ENCODE measurements around the gene ARID4B. TPM values are rescaled to one million over a fixed set of nuclear protein-coding genes. Genes with fewer than 3 reads are reported as not detected.

The ARID4B gene
- 100 to 1,000 TPM in 1 of 4 donors, 10 to 100 TPM in 3; 27.0 to 172 (median 70.8) TPM for total RNA-seq

DNA sequence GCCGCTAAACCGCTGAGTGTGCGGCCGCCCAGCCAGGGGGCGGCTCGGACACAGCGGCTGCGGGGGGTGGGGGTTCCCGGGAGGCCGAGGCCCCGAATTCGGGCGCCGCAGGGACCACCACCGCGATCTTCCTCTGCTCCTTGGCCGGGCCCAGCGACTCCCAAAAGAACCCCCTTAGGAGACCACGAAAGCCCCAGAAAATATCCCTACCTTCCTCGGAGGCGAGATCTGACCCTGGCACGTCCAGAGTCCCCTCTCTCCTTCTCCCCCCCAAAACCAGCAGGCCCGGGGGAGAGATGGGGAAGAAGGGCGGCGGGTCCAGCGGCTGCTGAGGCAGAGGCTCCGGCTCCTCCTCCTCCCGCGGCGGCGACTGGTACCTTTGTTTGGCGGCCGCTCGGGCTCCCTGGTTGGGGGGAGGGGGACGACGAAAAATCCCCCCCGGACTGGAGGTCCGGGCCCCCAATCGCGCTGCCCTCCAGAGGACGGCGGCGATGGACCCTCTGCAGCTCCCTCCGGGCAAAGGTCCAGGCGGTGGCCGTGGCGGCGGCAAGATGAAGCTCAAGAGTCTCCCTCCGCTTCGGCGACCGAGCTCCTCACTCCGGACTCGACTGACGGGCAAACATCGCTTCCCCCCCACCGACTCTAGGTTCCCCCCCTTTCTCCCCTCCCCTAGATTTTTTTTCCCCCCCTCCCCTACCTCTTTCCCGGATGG lies at the start of gene ARID4B:
TSS of gene ARID4B (minus strand) at position 621 of the 712 bp plus-strand sequence. CDS start 1,260 bp downstream, outside the sequence.
- DNase-seq, result peak; percentile 80 to 91 (median 82)
- Histone ChIP-seq H3K36me3 (no peaks in the 10 kb centered on the region), H3K4me1 (peaks cover 0 to 53% (median 14%) of the 10 kb centered on the region in 4 donors), H3K9me3 (no peaks in the 10 kb centered on the region), H3K27ac (peak within 1 kb of the TSS; percentile 92 to 98 (median 95)), H3K4me3 (peak within 1 kb of the TSS; percentile 55 to 95 (median 84)), H3K27me3 (no peaks in the 10 kb centered on the region)
- TF ChIP-seq POLR2A (IDR thresholded peaks at IDR 0.05), result peak; percentile 71 to 84
- TF ChIP-seq, protein P1, sequence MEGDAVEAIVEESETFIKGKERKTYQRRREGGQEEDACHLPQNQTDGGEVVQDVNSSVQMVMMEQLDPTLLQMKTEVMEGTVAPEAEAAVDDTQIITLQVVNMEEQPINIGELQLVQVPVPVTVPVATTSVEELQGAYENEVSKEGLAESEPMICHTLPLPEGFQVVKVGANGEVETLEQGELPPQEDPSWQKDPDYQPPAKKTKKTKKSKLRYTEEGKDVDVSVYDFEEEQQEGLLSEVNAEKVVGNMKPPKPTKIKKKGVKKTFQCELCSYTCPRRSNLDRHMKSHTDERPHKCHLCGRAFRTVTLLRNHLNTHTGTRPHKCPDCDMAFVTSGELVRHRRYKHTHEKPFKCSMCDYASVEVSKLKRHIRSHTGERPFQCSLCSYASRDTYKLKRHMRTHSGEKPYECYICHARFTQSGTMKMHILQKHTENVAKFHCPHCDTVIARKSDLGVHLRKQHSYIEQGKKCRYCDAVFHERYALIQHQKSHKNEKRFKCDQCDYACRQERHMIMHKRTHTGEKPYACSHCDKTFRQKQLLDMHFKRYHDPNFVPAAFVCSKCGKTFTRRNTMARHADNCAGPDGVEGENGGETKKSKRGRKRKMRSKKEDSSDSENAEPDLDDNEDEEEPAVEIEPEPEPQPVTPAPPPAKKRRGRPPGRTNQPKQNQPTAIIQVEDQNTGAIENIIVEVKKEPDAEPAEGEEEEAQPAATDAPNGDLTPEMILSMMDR (IDR thresholded peaks at IDR 0.05), result peak in 1 of 6 experiments; percentile 4

- H3K27me3 ChIP-seq, result no peaks in the 10 kb centered on the region
- H3K27ac ChIP-seq, result no peak overlapping the region
- no peaks in the 10 kb centered on the region for H3K9me3 ChIP-seq
- peaks cover 0 to 21% (median 0%) of the 10 kb centered on the region in 3 donors for H3K36me3 ChIP-seq
- no peak for DNase-seq
- H3K4me3 ChIP-seq, result no peak overlapping the region
- TF ChIP-seq, protein P1 (IDR thresholded peaks at IDR 0.05), result no peak
- TF ChIP-seq POLR2A (IDR thresholded peaks at IDR 0.05), result no peak
- H3K4me1 ChIP-seq, result no peaks in the 10 kb centered on the region
Observed at GRCh38 chr1:235375919-235376605, 48.1 kb upstream of the ARID4B start.

GRCh38 chr1:235369802-235370201 lies 41.8 kb upstream of the ARID4B start:
- Histone ChIP-seq H3K9me3 (no peaks in the 10 kb centered on the region), H3K4me1 (peaks cover 0 to 13% (median 0%) of the 10 kb centered on the region in 4 donors), H3K27ac (no peak overlapping the region), H3K27me3 (no peaks in the 10 kb centered on the region), H3K4me3 (no peak overlapping the region), H3K36me3 (no peaks in the 10 kb centered on the region)
- TF ChIP-seq, protein P1 (IDR thresholded peaks at IDR 0.05), result no peak
- TF ChIP-seq POLR2A (IDR thresholded peaks at IDR 0.05), result no peak
- no peak for DNase-seq

- no peak for DNase-seq
- Histone ChIP-seq H3K27ac (no peak overlapping the region), H3K27me3 (no peaks in the 10 kb centered on the region)
Observed at GRCh38 chr1:235368428-235368827, 40.4 kb upstream of the ARID4B start.

More at GRCh38 chr1:235368428-235368827, 40.4 kb upstream of the ARID4B start:
- Histone ChIP-seq H3K4me1 (peaks cover 0 to 13% (median 0%) of the 10 kb centered on the region in 4 donors), H3K4me3 (peak overlapping the region in 1 of 4 donors; percentile 67), H3K9me3 (no peaks in the 10 kb centered on the region), H3K36me3 (no peaks in the 10 kb centered on the region)
- TF ChIP-seq POLR2A (IDR thresholded peaks at IDR 0.05), result no peak
- TF ChIP-seq, protein P1 (IDR thresholded peaks at IDR 0.05), result no peak

Data from Peyer's patch (tissue), 4 donors.